ENCODE results near the gene CYP4A22.
"Not testable (repeated sequence)": the region's sequence is repeated elsewhere in the genome, so short reads cannot be mapped to it uniquely, and the experiment has no call there.

The CYP4A22 gene

GRCh38 chr1:47192458-47193384 is 55.5 kb downstream of the CYP4A22 start:
- H3K4me3 ChIP-seq (ENCODE audit: control insufficient read depth, low read depth, low read length), result no peak overlapping the region
- peak; percentile 99 for TF ChIP-seq CTCF (IDR thresholded peaks at IDR 0.05; ENCODE audit: control insufficient read depth, insufficient read depth, low read depth, low read length, missing control alignments)
- DNase-seq (ENCODE audit: low read depth), result no peak

GRCh38 chr1:47193496-47193895 is 56.3 kb downstream of the CYP4A22 start:
- not testable (repeated sequence) for DNase-seq (ENCODE audit: low read depth)

GRCh38 chr1:47194311-47194710 is 57.1 kb downstream of the CYP4A22 start:
- no peak for DNase-seq (ENCODE audit: low read depth)
- no peak overlapping the region for H3K4me3 ChIP-seq (ENCODE audit: control insufficient read depth, low read depth, low read length)
- no peak for TF ChIP-seq CTCF (IDR thresholded peaks at IDR 0.05; ENCODE audit: control insufficient read depth, insufficient read depth, low read depth, low read length, missing control alignments)

More at GRCh38 chr1:47193496-47193895, 56.3 kb downstream of the CYP4A22 start:
- H3K4me3 ChIP-seq (ENCODE audit: control insufficient read depth, low read depth, low read length), result not testable (repeated sequence)

- H3K4me3 ChIP-seq (ENCODE audit: control insufficient read depth, low read depth, low read length); DNase-seq (ENCODE audit: low read depth): not testable (repeated sequence)
Observed at GRCh38 chr1:47195981-47196380, 58.7 kb downstream of the CYP4A22 start.

- no peak overlapping the region for H3K4me3 ChIP-seq (ENCODE audit: control insufficient read depth, low read depth, low read length)
- no peak for DNase-seq (ENCODE audit: low read depth)
- TF ChIP-seq CTCF (IDR thresholded peaks at IDR 0.05; ENCODE audit: control insufficient read depth, insufficient read depth, low read depth, low read length, missing control alignments), result no peak
Observed at GRCh38 chr1:47196622-47197021, 59.4 kb downstream of the CYP4A22 start.

GRCh38 chr1:47198214-47198613 is 61.0 kb downstream of the CYP4A22 start:
- TF ChIP-seq CTCF (IDR thresholded peaks at IDR 0.05; ENCODE audit: control insufficient read depth, insufficient read depth, low read depth, low read length, missing control alignments), result no peak
- no peak for DNase-seq (ENCODE audit: low read depth)
- no peak overlapping the region for H3K4me3 ChIP-seq (ENCODE audit: control insufficient read depth, low read depth, low read length)

All from AG09309 (cell line).